ENCODE results near the gene ATP6V0C.
"Not testable (repeated sequence)": the region's sequence is repeated elsewhere in the genome, so short reads cannot be mapped to it uniquely, and the experiment has no call there.

The ATP6V0C gene

DNA sequence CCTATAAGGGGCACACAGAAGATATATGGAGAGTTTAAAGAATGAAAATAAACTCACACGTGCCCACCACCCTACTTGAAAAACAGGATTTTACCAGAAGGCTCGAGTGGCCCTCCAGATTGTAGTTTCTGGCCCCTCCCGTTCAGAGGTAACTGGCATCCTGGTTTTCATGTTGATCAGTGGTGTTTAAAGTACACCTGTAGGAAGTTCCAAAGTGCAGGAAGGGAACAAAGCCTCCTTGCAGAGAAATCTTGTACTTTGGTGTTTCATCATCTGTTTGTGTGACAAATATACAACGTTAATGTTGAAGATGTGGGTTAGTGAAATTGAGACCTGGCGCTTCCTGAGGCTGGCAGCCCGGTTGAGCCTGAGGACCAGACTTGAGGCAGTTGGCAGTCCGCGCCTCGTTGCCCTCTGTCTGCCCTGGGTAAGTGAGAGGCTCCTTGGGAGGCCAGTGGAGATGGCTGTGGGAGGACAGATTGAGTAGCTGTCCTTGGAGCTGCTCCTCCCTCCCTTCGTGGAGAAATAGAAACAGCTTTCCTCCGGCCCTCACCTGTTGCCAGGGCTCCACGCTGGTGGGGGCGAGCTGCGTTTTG is 36.6 kb downstream of the ATP6V0C start:
- DNase-seq (ENCODE audit: low read depth in 2 of 2), result not testable (repeated sequence)

DNA sequence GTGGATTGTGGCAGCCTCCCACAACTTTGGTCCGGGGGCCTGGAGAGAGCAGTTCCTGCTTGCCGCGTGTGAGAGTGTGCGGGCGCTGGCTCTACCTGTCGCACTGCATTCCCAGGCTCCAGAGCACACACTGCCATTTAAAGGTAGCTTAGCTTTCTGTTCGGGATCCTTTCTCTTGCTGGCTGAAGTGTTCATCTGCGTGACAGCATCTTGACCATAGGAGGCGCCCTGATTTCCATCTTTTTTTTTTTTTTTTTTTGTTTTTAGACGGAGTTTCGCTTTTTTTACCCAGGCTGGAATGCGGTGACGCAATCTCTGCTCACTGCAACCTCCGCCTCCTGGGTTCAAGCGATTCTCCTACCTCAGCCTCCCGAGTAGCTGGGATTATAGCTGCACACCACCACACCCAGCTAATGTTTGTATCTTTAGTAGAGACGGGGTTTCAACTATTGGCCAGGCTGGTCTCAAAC is 37.7 kb downstream of the ATP6V0C start:
- not testable (repeated sequence) for DNase-seq (ENCODE audit: low read depth in 2 of 2)

DNA sequence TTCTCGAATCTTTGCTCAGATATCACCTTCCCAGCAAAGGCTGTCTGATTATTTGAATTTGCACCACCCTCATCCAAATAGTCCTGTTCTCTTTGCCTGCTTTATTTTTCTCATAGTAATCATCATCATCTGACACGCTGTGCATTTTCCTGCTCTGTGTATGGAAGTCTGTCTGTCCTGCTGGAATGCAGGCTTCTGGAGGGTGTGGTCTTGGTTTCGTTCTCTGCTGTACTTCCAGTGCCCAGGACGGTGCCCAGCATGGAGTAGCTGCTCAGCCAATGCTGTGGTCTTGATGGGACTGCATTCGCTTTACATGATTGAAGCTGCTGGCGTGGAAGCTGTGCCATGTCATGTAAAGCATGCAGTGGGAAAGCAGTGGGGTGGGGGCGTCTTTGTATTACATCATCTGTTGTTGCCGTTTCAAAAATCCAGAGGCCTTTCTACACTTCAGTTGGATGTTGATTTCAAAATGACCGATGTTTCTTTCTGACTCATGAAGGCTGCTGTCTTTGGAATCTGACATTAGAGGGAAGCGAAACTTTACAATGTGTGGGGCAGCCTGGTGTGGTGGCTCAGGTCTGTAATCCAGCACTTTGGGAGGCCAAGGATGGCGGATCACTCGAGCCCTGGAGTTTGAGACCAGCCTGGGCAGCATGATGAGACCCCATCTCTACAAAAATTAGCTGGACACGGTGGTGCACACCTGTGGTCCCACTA is 41.1 kb downstream of the ATP6V0C start:
- not testable (repeated sequence) for DNase-seq (ENCODE audit: low read depth in 2 of 2)

DNA sequence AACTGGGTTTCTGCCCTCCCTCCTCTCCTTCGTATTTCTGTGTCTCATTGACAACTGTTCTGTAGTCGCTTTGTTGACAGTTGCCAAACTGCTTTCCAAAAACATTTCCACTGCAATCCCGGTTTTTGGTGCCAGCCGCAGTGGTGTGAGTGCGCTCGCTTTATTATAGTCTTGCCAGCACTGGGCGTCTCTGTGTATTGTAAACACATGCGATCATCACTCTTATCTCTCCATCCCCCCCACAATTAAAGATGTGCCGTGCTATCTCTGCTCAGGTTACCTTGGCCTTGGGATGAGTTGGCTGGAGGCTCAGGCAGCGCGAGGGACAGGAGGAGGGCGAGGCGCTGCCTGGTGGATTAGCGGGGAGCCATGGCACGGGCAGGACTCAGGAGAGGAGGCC is 43.4 kb downstream of the ATP6V0C start:
- not testable (repeated sequence) for DNase-seq (ENCODE audit: low read depth in 2 of 2)

DNA sequence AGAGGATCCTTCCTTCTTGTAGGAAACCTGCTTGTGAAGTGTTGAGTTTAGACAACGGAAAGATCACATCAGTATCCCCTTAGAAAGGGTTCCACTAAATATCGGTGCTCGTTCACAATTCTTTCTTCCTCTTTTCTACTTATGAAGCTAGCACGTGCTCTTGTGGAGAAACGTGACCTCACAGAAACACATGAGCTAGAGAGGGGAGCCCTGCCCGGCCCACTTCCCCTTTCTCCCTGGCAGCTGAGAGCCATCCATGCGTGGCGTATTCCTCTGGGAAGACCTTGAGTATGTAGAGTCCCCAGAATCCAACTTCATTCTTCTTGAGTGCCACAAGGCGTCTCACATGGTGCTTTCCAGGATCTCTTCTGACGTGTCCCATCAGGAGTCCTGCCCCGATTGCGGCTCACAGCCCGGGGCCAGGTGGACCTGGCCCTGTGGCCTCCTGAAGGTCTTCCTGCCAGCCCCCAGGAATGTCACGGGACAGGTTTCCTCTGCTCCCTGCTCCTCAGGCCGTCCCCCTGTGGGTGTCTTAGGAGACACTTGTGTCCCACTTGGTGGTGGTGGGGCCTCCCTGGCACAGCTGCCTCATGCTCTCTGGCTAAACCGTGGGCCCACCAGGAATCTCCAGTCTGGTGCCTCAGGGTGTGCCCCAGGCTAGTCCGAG is 46.5 kb downstream of the ATP6V0C start:
- DNase-seq (ENCODE audit: low read depth in 2 of 2), result not testable (repeated sequence)

DNA sequence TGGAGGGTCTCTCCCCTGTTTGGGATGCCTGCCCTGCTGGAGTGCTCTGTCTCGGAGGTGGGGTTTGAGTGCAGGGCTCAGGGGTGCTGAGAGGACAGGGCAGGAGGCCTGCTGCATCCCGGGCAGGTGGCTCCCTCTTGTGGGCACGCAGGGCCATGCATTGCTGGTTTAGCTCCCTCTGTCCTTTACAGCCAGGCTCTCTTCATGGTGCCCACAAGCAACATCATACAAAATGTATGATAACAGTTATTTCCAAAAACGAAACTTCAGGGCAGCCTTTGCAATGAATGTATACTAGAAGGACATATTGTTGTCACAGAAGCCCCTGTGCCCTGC is 47.0 kb downstream of the ATP6V0C start:
- peak; percentile 39 to 40 for DNase-seq (ENCODE audit: low read depth in 2 of 2)

DNA sequence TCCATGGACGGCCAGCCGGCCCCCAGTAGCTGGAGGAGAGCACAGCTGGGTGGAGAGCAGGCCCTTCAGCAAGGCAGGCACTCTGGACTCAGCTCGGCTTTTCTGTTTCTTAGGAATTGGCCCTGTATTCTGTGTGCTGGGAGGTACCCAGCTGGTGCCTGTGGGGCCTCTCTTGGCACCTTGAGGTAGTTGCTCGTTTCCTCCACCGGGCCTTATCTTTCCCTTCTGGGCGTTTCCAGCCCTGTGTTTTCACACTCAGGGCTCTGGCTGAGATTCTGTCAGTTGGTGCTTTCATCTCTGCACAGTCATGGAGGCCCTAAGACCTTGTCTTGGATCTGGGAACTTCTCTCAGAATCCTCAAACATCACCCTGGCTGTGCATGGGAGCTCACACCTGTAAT is 53.8 kb downstream of the ATP6V0C start:
- not testable (repeated sequence) for DNase-seq (ENCODE audit: low read depth in 2 of 2)

DNA sequence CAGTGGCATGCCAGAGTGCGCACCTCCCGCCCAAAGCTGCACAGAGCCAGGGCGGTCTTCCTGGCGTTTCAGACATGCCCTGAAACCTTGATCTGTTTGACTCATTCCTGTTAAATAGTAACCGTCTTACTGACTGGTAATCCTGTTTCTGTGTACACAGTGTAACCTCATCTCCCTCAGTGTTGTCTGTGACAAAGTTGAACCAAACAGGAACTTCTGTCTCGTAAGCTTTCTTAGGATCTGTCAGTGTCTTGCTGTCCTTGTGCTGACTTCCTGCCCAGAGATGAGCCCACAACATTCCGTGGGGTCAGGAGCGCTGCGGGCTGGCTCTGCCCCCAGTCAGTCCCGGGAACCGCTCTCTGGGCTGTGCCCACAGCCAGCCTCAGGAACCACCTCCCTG is 54.8 kb downstream of the ATP6V0C start:
- not testable (repeated sequence) for DNase-seq (ENCODE audit: low read depth in 2 of 2)

All from stimulated activated CD8-positive, alpha-beta memory T cell treated with anti-CD3 and anti-CD28 coated beads, Interleukin-7, amount 100 ng/mL, for 4 hours (primary cell).